CD4-positive, alpha-beta T cell treated with Interleukin-15 for 1 hour (primary cell): Measurements from ENCODE around the gene FBXL16.
A peak's percentile ranks its signal among the peaks of the same experiment; 100 is the strongest.

Experiments
- DNase-seq: peaks from one replicate; pipeline ENCODE4 v3.0.0-alpha.2; 2020

Gene FBXL16

GRCh38 chr16:676565-676902, 29.1 kb downstream of the FBXL16 start:
- no peak for DNase-seq

GRCh38 chr16:675884-676564, 29.6 kb downstream of the FBXL16 start:
- no peak for DNase-seq

GRCh38 chr16:674968-675883, 30.4 kb downstream of the FBXL16 start, which contains the start of gene RHBDL1:
Gene RHBDL1, plus strand, starts transcription at chr16:675671. Its CDS starts 120 bp downstream, at chr16:675791.
- no peak for DNase-seq

GRCh38 chr16:674214-674881, 31.3 kb downstream of the FBXL16 start:
- no peak for DNase-seq

- DNase-seq: no peak
Measured at GRCh38 chr16:673399-673991, 32.1 kb downstream of the FBXL16 start.

GRCh38 chr16:672851-673250, 32.8 kb downstream of the FBXL16 start:
- DNase-seq: no peak

- DNase-seq: no peak
Measured at GRCh38 chr16:672371-672770, 33.2 kb downstream of the FBXL16 start.

GRCh38 chr16:671353-672131, 34.1 kb downstream of the FBXL16 start:
- DNase-seq: no peak

- DNase-seq: no peak
Measured at GRCh38 chr16:670485-671352, 34.9 kb downstream of the FBXL16 start.

- DNase-seq: no peak
Measured at GRCh38 chr16:669666-670065, 35.9 kb downstream of the FBXL16 start.

- no peak for DNase-seq
Measured at GRCh38 chr16:668519-669171, 37.0 kb downstream of the FBXL16 start.

- peak; percentile 94 for DNase-seq
Measured at GRCh38 chr16:667780-668518, 37.7 kb downstream of the FBXL16 start, which contains the start of gene RHOT2. Gene RHOT2, plus strand, starts transcription at chr16:668132. Its CDS starts 68 bp downstream, at chr16:668200.

GRCh38 chr16:667113-667779, 38.4 kb downstream of the FBXL16 start:
- no peak for DNase-seq

GRCh38 chr16:666572-666971, 39.0 kb downstream of the FBXL16 start:
- DNase-seq: no peak

GRCh38 chr16:662597-662996, 43.0 kb downstream of the FBXL16 start:
- no peak for DNase-seq

- DNase-seq: no peak
Measured at GRCh38 chr16:662095-662494, 43.5 kb downstream of the FBXL16 start.

- DNase-seq: no peak
Measured at GRCh38 chr16:661184-661821, 44.3 kb downstream of the FBXL16 start.

GRCh38 chr16:660459-661183, 45.0 kb downstream of the FBXL16 start:
- DNase-seq: peak; percentile 77
